ENCODE data around the gene PNPLA3. TPM values are rescaled to one million over a fixed set of nuclear protein-coding genes. Genes with fewer than 3 reads are reported as not detected.

PNPLA3 gene
- total RNA-seq, result 2.7 and 3.5 TPM in 2 replicates

GRCh38 chr22:43923631-43924464 lies at the start of gene PNPLA3:
PNPLA3 (plus strand) TSS chr22:43923805; CDS start chr22:43923912, 107 bp downstream.

GRCh38 chr22:43891360-43892182 lies 32.0 kb upstream of the PNPLA3 start, which contains the start of gene PNPLA5:
PNPLA5 (minus strand) TSS chr22:43892013; CDS start chr22:43891880, 133 bp downstream.

DNA sequence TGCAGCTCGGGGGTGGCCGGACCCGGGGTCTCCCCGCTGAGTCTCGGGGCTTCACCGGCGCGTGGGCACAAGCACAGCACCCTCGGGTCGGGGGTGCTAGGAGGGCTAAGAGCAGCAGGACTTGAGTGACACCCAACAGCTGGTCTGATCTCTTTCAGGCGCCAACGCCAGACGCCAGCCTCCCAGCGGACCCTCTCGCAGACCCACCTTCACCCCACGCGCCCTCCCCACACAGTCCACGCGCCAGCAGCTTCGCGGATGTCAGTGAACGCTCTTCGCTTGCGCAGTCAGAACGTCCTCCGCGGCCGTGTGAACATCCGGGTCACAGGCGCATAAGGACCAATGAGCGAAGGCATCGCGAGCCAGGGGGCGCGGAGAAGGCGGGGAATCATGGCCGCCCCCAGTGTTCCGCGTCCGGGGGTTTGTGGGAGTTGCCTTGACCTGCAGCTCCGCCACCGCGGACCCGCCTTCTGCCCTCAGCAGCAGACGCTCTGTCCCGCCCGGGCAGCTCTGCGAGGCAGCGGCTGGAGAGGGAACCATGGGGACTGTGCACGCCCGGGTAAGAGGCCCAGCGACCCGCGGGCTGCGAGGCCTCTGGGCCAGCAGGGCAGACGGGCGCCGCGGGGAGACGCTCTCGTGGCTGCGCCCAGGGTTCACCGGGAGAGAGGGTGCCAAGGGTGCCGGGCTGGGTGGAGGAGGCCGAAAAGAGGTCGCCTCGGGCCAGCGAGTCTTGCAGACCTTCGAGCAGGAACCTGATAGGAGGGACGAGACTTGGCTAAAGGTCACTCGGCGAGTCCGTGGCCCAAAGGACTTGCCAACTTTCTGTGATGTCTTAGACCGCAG lies 31.7 kb downstream of the PNPLA3 start, which contains the start of gene SAMM50:
SAMM50 (plus strand) TSS at position 403 of the 843 bp plus-strand sequence; CDS start at position 539, 136 bp downstream.

Other genes starting within 250 kb of the PNPLA3 start
- gene EFCAB6, start 111.5 kb upstream of the PNPLA3 start, total RNA-seq, result 0.68 and 1.6 TPM in 2 replicates
- under 0.01 and 0.50 TPM in 2 replicates for gene SULT4A1, start 61.3 kb upstream of the PNPLA3 start, total RNA-seq
- gene PNPLA5, start 31.8 kb upstream of the PNPLA3 start, total RNA-seq, result not detected in 2 replicates
- 35.9 and 38.0 TPM in 2 replicates for gene SAMM50, start 31.6 kb downstream of the PNPLA3 start, total RNA-seq
- gene PARVB, start 100.5 kb downstream of the PNPLA3 start, total RNA-seq, result 2.4 and 17.9 TPM in 2 replicates

All from nasal cavity respiratory epithelium epithelial cell of viscerocranial mucosa (primary cell).